Effector memory CD4-positive, alpha-beta T cell (primary cell): ENCODE results near the gene DISC1.
"Not testable (repeated sequence)": the region's sequence is repeated elsewhere in the genome, so short reads cannot be mapped to it uniquely, and the experiment has no call there.

Experiments used
- DNase-seq, 3 donors: peaks; one replicate each; pipeline ENCODE4 v3.0.0-alpha.2; 2020
- H3K27ac ChIP-seq: 2 replicates; pipeline ENCODE4 v1.7.0; 2013; ENCODE audit warnings: mild to moderate bottlenecking, low read length, moderate library complexity; ENCODE audit not compliant: insufficient read depth, poor library complexity, severe bottlenecking
- H3K27me3 ChIP-seq: replicated peaks from 2 replicates; pipeline ENCODE4 v1.7.0; 2013; ENCODE audit warnings: mild to moderate bottlenecking, low read length; ENCODE audit not compliant: insufficient read depth, control insufficient read depth, poor library complexity, severe bottlenecking
- H3K36me3 ChIP-seq: 2 replicates; pipeline ENCODE4 v1.7.0; 2013; ENCODE audit warnings: mild to moderate bottlenecking, low read length, moderate library complexity; ENCODE audit not compliant: control insufficient read depth, insufficient read depth
- H3K4me1 ChIP-seq: 2 replicates; pipeline ENCODE4 v1.7.0; 2013; ENCODE audit warnings: low read length, mild to moderate bottlenecking; ENCODE audit not compliant: control insufficient read depth, insufficient read depth, poor library complexity, severe bottlenecking
- H3K4me3 ChIP-seq: 2 replicates; pipeline ENCODE4 v1.7.0; 2013; ENCODE audit warnings: low read length, low read depth, mild to moderate bottlenecking; ENCODE audit not compliant: insufficient read depth, poor library complexity, severe bottlenecking
- H3K9me3 ChIP-seq: 2 replicates; pipeline ENCODE4 v1.7.0; 2013; ENCODE audit warnings: mild to moderate bottlenecking, low read length, moderate library complexity; ENCODE audit not compliant: control insufficient read depth

The DISC1 gene

GRCh38 chr1:231634323-231635013 is 7.9 kb downstream of the DISC1 start:
- Histone ChIP-seq H3K27me3 (no peaks in the 10 kb centered on the region), H3K4me1 (peaks cover 4% of the 10 kb centered on the region), H3K36me3 (peaks cover 4% of the 10 kb centered on the region), H3K4me3 (no peak overlapping the region), H3K27ac (no peak overlapping the region), H3K9me3 (no peaks in the 10 kb centered on the region)
- no peak for DNase-seq

GRCh38 chr1:231636157-231636556 is 9.6 kb downstream of the DISC1 start:
- Histone ChIP-seq H3K27ac (no peak overlapping the region), H3K27me3 (no peaks in the 10 kb centered on the region), H3K9me3 (no peaks in the 10 kb centered on the region), H3K4me1 (no peaks in the 10 kb centered on the region), H3K4me3 (no peak overlapping the region), H3K36me3 (no peaks in the 10 kb centered on the region)
- no peak for DNase-seq

- H3K4me1 ChIP-seq, H3K4me3 ChIP-seq, H3K27me3 ChIP-seq, DNase-seq, H3K36me3 ChIP-seq, H3K27ac ChIP-seq, H3K9me3 ChIP-seq: not testable (repeated sequence)
Measured at GRCh38 chr1:231636922-231637321, 10.3 kb downstream of the DISC1 start.

GRCh38 chr1:231638647-231639046 is 12.1 kb downstream of the DISC1 start:
- no peaks in the 10 kb centered on the region for H3K9me3 ChIP-seq

GRCh38 chr1:231639819-231640218 is 13.2 kb downstream of the DISC1 start:
- no peak for DNase-seq
- H3K27me3 ChIP-seq = no peaks in the 10 kb centered on the region
- no peaks in the 10 kb centered on the region for H3K4me1 ChIP-seq
- no peak overlapping the region for H3K4me3 ChIP-seq
- no peak overlapping the region for H3K27ac ChIP-seq
- H3K9me3 ChIP-seq = no peaks in the 10 kb centered on the region
- H3K36me3 ChIP-seq = no peaks in the 10 kb centered on the region

More at GRCh38 chr1:231638647-231639046, 12.1 kb downstream of the DISC1 start:
- no peaks in the 10 kb centered on the region for H3K27me3 ChIP-seq
- no peak overlapping the region for H3K4me3 ChIP-seq
- H3K27ac ChIP-seq = no peak overlapping the region
- H3K4me1 ChIP-seq = no peaks in the 10 kb centered on the region
- no peaks in the 10 kb centered on the region for H3K36me3 ChIP-seq
- DNase-seq = no peak

- H3K9me3 ChIP-seq, H3K4me3 ChIP-seq, H3K36me3 ChIP-seq, H3K27me3 ChIP-seq, H3K27ac ChIP-seq, H3K4me1 ChIP-seq, DNase-seq: not testable (repeated sequence)
Measured at GRCh38 chr1:231641444-231641843, 14.9 kb downstream of the DISC1 start.

GRCh38 chr1:231642061-231642460 is 15.5 kb downstream of the DISC1 start:
- H3K9me3 ChIP-seq, H3K4me1 ChIP-seq, H3K27me3 ChIP-seq, DNase-seq, H3K27ac ChIP-seq, H3K36me3 ChIP-seq, H3K4me3 ChIP-seq: not testable (repeated sequence)

GRCh38 chr1:231642618-231643017 is 16.0 kb downstream of the DISC1 start:
- H3K27me3 ChIP-seq = no peaks in the 10 kb centered on the region
- H3K36me3 ChIP-seq = no peaks in the 10 kb centered on the region
- no peaks in the 10 kb centered on the region for H3K4me1 ChIP-seq
- H3K27ac ChIP-seq = no peak overlapping the region
- DNase-seq = no peak
- H3K4me3 ChIP-seq = no peak overlapping the region
- no peaks in the 10 kb centered on the region for H3K9me3 ChIP-seq

GRCh38 chr1:231643071-231643934 is 16.7 kb downstream of the DISC1 start:
- H3K4me1 ChIP-seq = no peaks in the 10 kb centered on the region

GRCh38 chr1:231643935-231644237 is 17.3 kb downstream of the DISC1 start:
- no peaks in the 10 kb centered on the region for H3K9me3 ChIP-seq
- no peak for DNase-seq
- no peak overlapping the region for H3K4me3 ChIP-seq
- no peak overlapping the region for H3K27ac ChIP-seq
- no peaks in the 10 kb centered on the region for H3K36me3 ChIP-seq
- H3K27me3 ChIP-seq = no peaks in the 10 kb centered on the region
- H3K4me1 ChIP-seq = no peaks in the 10 kb centered on the region

More at GRCh38 chr1:231643071-231643934, 16.7 kb downstream of the DISC1 start:
- Histone ChIP-seq H3K36me3 (no peaks in the 10 kb centered on the region), H3K27ac (no peak overlapping the region), H3K4me3 (no peak overlapping the region), H3K27me3 (no peaks in the 10 kb centered on the region), H3K9me3 (no peaks in the 10 kb centered on the region)
- DNase-seq = no peak
